C4-2B (cell line): ENCODE results near the gene UBXN2A.
"Not testable (repeated sequence)": the region's sequence is repeated elsewhere in the genome, so short reads cannot be mapped to it uniquely, and the experiment has no call there.

Experiments used
- CTCF ChIP-seq: fragments of 450-650 bp; conservative IDR thresholded peaks from 2 replicates; pipeline ENCODE4 v1.5.1; 2017; ENCODE audit warnings: mild to moderate bottlenecking
- ZFX ChIP-seq: fragments of 450-650 bp; IDR thresholded peaks from 2 replicates; pipeline ENCODE4 v1.6.1; 2017

DNA sequence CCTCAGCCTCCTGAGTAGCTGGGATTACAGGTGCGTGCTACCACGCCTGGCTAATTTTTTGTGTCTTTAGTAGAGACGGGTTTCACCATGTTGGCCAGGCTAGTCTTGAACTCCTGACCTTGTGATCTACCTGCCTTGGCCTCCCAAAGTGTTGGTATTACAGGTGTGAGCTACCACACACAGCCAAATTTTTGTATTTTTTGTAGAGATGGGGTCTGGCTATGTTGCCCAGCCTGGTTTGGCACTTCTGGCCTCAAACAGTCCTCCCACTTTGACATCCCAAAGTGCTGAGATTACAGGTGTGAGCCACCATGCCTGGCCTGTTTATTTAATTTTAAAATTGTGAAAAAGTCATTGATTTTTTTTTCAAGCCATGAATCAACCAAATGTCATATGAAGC is 12.3 kb downstream of the UBXN2A start:
- TF ChIP-seq CTCF, ZFX: not testable (repeated sequence)
